HL-60 (cell line): Measurements from ENCODE around the gene MYO10.

ENCODE experiments used
- DNase-seq, 2 experiments: peaks; one replicate each; pipeline ENCODE4 v3.0.0-alpha.2; 2010 to 2020; ENCODE audit warnings: low read depth in 1 of 2, low spot score in 1 of 2
- H3K27ac ChIP-seq: fragments of 250-450 bp; sonication (Bioruptor Pico); replicated peaks from 2 replicates; pipeline ENCODE4 v1.5.1; 2020; ENCODE audit warnings: mild to moderate bottlenecking, moderate library complexity
- H3K27me3 ChIP-seq: fragments of 250-450 bp; sonication (Bioruptor Pico); 2 replicates; pipeline ENCODE4 v1.5.1; 2021; ENCODE audit warnings: mild to moderate bottlenecking, moderate library complexity; ENCODE audit not compliant: insufficient read depth, poor library complexity, severe bottlenecking
- H3K4me3 ChIP-seq: replicated peaks from 2 replicates; pipeline ENCODE4 v1.5.1; 2011; ENCODE audit warnings: mild to moderate bottlenecking, control low read depth, low read length; ENCODE audit not compliant: insufficient read depth
- CTCF ChIP-seq: IDR thresholded peaks from one replicate; pipeline ENCODE4 v1.5.1; 2011; ENCODE audit warnings: low read length, control low read depth, inconsistent platforms; ENCODE audit not compliant: insufficient read depth
- GABPA ChIP-seq: IDR thresholded peaks from 2 replicates; pipeline ENCODE4 v1.6.1; 2012; ENCODE audit warnings: low read depth
- POLR2AphosphoS5 ChIP-seq: IDR thresholded peaks from 2 replicates; pipeline ENCODE4 v1.6.1; 2012; ENCODE audit warnings: low read depth
- REST ChIP-seq: IDR thresholded peaks from 2 replicates; pipeline ENCODE4 v1.6.1; 2012; ENCODE audit warnings: low read depth; ENCODE audit not compliant: insufficient replicate concordance
- SPI1 ChIP-seq: IDR thresholded peaks from 2 replicates; pipeline ENCODE4 v1.6.1; 2012; ENCODE audit warnings: low read depth, mild to moderate bottlenecking, borderline replicate concordance

Gene MYO10

GRCh38 chr5:16886793-16887345 is 49.2 kb downstream of the MYO10 start:
- no peak for TF ChIP-seq POLR2AphosphoS5
- TF ChIP-seq REST = no peak
- no peak for TF ChIP-seq GABPA
- TF ChIP-seq SPI1 = no peak
- TF ChIP-seq CTCF = no peak
- Histone ChIP-seq H3K27me3 (no peaks in the 10 kb centered on the region), H3K4me3 (no peak overlapping the region), H3K27ac (no peak overlapping the region)
- no peak for DNase-seq

GRCh38 chr5:16886366-16886736 is 49.7 kb downstream of the MYO10 start:
- Histone ChIP-seq H3K27ac (no peak overlapping the region), H3K4me3 (no peak overlapping the region), H3K27me3 (no peaks in the 10 kb centered on the region)
- no peak for DNase-seq
- no peak for TF ChIP-seq SPI1
- no peak for TF ChIP-seq REST

- no peak for TF ChIP-seq GABPA
- TF ChIP-seq CTCF = no peak
- TF ChIP-seq SPI1 = no peak
- no peak for TF ChIP-seq REST
- TF ChIP-seq POLR2AphosphoS5 = no peak
- no peaks in the 10 kb centered on the region for H3K27me3 ChIP-seq
- H3K27ac ChIP-seq = no peak overlapping the region
- no peak overlapping the region for H3K4me3 ChIP-seq
- no peak for DNase-seq
Observed at GRCh38 chr5:16885635-16886365, 50.3 kb downstream of the MYO10 start.
